WTC11 (cell line): ENCODE measurements around the gene CD302. TPM values are rescaled to one million over a fixed set of nuclear protein-coding genes. Genes with fewer than 3 reads are reported as not detected.
A peak's percentile ranks its signal among the peaks of the same experiment; 100 is the strongest.
"Not testable (repeated sequence)": the region's sequence is repeated elsewhere in the genome, so short reads cannot be mapped to it uniquely, and the experiment has no call there.

Experiments
- ATAC-seq: fragments of 200-7000 bp; cut with Tn5 transposase; 2 replicates; pipeline ENCODE4 v1.10.0; 2021; ENCODE audit warnings: mild to moderate bottlenecking, moderate library complexity
- CTCF ChIA-PET: fragments of 300-600 bp; sonication (Branson Sonifier 250); formaldehyde crosslinking; loops from one replicate; lab custom pipeline; 2021; ENCODE audit warnings: antibody characterized with exemption; lab: Charles Lee
- POLR2A ChIA-PET: fragments of 350-600 bp; sonication (Branson Sonifier 250); formaldehyde crosslinking; loops from one replicate; lab custom pipeline; 2021; ENCODE audit warnings: antibody characterized with exemption; lab: Charles Lee
- DNase-seq: peaks from one replicate; pipeline ENCODE4 v3.0.0; 2021; ENCODE audit warnings: low spot score
- H3K27ac Mint-ChIP-seq: 2 replicates; pipeline ENCODE4 v1.8.0; 2021; ENCODE audit warnings: mixed read lengths
- H3K27me3 Mint-ChIP-seq: 2 replicates; pipeline ENCODE4 v1.8.0; 2021; ENCODE audit warnings: low read depth, mild to moderate bottlenecking, moderate library complexity, mixed read lengths
- H3K36me3 Mint-ChIP-seq: 2 replicates; pipeline ENCODE4 v1.8.0; 2021; ENCODE audit warnings: mixed read lengths
- H3K4me1 Mint-ChIP-seq: 2 replicates; pipeline ENCODE4 v1.8.0; 2022; ENCODE audit warnings: mixed read lengths
- H3K4me3 Mint-ChIP-seq: 2 replicates; pipeline ENCODE4 v1.8.0; 2021; ENCODE audit warnings: mild to moderate bottlenecking, moderate library complexity, mixed read lengths
- H3K9me3 Mint-ChIP-seq: 2 replicates; pipeline ENCODE4 v1.8.0; 2021; ENCODE audit warnings: mixed read lengths
- CREB1 ChIP-seq: sonication (generic); formaldehyde crosslinking; IDR thresholded peaks from 2 replicates; pipeline ENCODE4 v1.8.0; 2023; ENCODE audit warnings: mild to moderate bottlenecking, missing genetic modification reagents
- E2F4 ChIP-seq: sonication (generic); formaldehyde crosslinking; IDR thresholded peaks from 2 replicates; pipeline ENCODE4 v1.8.1; 2022; ENCODE audit warnings: low read depth, mild to moderate bottlenecking, moderate library complexity, missing genetic modification reagents, borderline replicate concordance
- EMX1 ChIP-seq: fragments of 250-450 bp; sonication (Bioruptor Pico); IDR thresholded peaks from 2 replicates; pipeline ENCODE4 v1.8.0; 2021; ENCODE audit warnings: mild to moderate bottlenecking
- HMGA2 ChIP-seq: fragments of 250-450 bp; sonication (Bioruptor Pico); IDR thresholded peaks from 2 replicates; pipeline ENCODE4 v1.4.0; 2021; ENCODE audit warnings: mild to moderate bottlenecking, moderate library complexity
- JAZF1 ChIP-seq: fragments of 250-450 bp; sonication (Bioruptor Pico); IDR thresholded peaks from 2 replicates; pipeline ENCODE4 v1.9.0; 2021; ENCODE audit warnings: moderate library complexity, mild to moderate bottlenecking, inconsistent platforms
- SMAD3 ChIP-seq: sonication (generic); formaldehyde crosslinking; IDR thresholded peaks from 2 replicates; pipeline ENCODE4 v1.8.0; 2022; ENCODE audit warnings: missing genetic modification reagents, mild to moderate bottlenecking, borderline replicate concordance
- USF1 ChIP-seq: sonication (generic); formaldehyde crosslinking; IDR thresholded peaks from 2 replicates; pipeline ENCODE4 v1.8.0; 2022; ENCODE audit warnings: mild to moderate bottlenecking, missing genetic modification reagents
- ZNF121 ChIP-seq: sonication (generic); formaldehyde crosslinking; IDR thresholded peaks from 2 replicates; pipeline ENCODE4 v1.8.0; 2023; ENCODE audit warnings: missing genetic modification reagents
- ZNF396 ChIP-seq: fragments of 250-450 bp; sonication (Bioruptor Pico); IDR thresholded peaks from 2 replicates; pipeline ENCODE4 v1.8.0; 2021; ENCODE audit warnings: mild to moderate bottlenecking, moderate library complexity, borderline replicate concordance
- ZNF423 ChIP-seq: fragments of 250-450 bp; sonication (Bioruptor Pico); IDR thresholded peaks from 2 replicates; pipeline ENCODE4 v2.1.2; 2022; ENCODE audit warnings: mild to moderate bottlenecking, moderate library complexity
- ZNF671 ChIP-seq: fragments of 250-450 bp; sonication (Bioruptor Pico); IDR thresholded peaks from 2 replicates; pipeline ENCODE4 v1.8.0; 2021; ENCODE audit warnings: mild to moderate bottlenecking
- total RNA-seq: library from RNA; stranded (reverse); gene quantifications from 3 replicates; pipeline ENCODE4 v1.2.3, GENCODE V29; 2021
- TF ChIP-seq, protein P1 (sequence below): fragments of 250-450 bp; sonication (Bioruptor Pico); IDR thresholded peaks from 2 replicates; pipeline ENCODE4 v1.9.0; 2021; ENCODE audit warnings: mild to moderate bottlenecking, borderline replicate concordance
- TF ChIP-seq, protein P2 (sequence below): sonication (generic); formaldehyde crosslinking; IDR thresholded peaks from 2 replicates; pipeline ENCODE4 v1.8.1; 2022; ENCODE audit warnings: low read depth, missing genetic modification reagents, borderline replicate concordance
- TF ChIP-seq, protein P3 (sequence below): sonication (generic); formaldehyde crosslinking; conservative IDR thresholded peaks from 2 replicates; pipeline ENCODE4 v1.8.1; 2022; ENCODE audit warnings: mild to moderate bottlenecking, missing genetic modification reagents
- TF ChIP-seq, protein P4 (sequence below): fragments of 250-450 bp; sonication (Bioruptor Pico); IDR thresholded peaks from 2 replicates; pipeline ENCODE4 v1.9.0; 2021; ENCODE audit warnings: mild to moderate bottlenecking

CD302 gene
- total RNA-seq, 1 experiment from 2014 or later, result 1.4 TPM

GRCh38 chr2:159788253-159788652 is 9.8 kb downstream of the CD302 start (continued):
- TF ChIP-seq, protein P1, sequence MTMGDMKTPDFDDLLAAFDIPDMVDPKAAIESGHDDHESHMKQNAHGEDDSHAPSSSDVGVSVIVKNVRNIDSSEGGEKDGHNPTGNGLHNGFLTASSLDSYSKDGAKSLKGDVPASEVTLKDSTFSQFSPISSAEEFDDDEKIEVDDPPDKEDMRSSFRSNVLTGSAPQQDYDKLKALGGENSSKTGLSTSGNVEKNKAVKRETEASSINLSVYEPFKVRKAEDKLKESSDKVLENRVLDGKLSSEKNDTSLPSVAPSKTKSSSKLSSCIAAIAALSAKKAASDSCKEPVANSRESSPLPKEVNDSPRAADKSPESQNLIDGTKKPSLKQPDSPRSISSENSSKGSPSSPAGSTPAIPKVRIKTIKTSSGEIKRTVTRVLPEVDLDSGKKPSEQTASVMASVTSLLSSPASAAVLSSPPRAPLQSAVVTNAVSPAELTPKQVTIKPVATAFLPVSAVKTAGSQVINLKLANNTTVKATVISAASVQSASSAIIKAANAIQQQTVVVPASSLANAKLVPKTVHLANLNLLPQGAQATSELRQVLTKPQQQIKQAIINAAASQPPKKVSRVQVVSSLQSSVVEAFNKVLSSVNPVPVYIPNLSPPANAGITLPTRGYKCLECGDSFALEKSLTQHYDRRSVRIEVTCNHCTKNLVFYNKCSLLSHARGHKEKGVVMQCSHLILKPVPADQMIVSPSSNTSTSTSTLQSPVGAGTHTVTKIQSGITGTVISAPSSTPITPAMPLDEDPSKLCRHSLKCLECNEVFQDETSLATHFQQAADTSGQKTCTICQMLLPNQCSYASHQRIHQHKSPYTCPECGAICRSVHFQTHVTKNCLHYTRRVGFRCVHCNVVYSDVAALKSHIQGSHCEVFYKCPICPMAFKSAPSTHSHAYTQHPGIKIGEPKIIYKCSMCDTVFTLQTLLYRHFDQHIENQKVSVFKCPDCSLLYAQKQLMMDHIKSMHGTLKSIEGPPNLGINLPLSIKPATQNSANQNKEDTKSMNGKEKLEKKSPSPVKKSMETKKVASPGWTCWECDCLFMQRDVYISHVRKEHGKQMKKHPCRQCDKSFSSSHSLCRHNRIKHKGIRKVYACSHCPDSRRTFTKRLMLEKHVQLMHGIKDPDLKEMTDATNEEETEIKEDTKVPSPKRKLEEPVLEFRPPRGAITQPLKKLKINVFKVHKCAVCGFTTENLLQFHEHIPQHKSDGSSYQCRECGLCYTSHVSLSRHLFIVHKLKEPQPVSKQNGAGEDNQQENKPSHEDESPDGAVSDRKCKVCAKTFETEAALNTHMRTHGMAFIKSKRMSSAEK (CRISPR knock-in tag), result no peak
- TF ChIP-seq CREB1 (no peak), ZNF121 (CRISPR knock-in tag) (no peak), USF1 (no peak), ZNF423 (CRISPR knock-in tag) (no peak), HMGA2 (CRISPR knock-in tag) (no peak), JAZF1 (CRISPR knock-in tag) (no peak), E2F4 (CRISPR knock-in tag) (no peak), ZNF396 (CRISPR knock-in tag) (no peak), SMAD3 (no peak)
- TF ChIP-seq, protein P2, sequence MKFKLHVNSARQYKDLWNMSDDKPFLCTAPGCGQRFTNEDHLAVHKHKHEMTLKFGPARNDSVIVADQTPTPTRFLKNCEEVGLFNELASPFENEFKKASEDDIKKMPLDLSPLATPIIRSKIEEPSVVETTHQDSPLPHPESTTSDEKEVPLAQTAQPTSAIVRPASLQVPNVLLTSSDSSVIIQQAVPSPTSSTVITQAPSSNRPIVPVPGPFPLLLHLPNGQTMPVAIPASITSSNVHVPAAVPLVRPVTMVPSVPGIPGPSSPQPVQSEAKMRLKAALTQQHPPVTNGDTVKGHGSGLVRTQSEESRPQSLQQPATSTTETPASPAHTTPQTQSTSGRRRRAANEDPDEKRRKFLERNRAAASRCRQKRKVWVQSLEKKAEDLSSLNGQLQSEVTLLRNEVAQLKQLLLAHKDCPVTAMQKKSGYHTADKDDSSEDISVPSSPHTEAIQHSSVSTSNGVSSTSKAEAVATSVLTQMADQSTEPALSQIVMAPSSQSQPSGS (CRISPR knock-in tag), result no peak
- TF ChIP-seq, protein P3, sequence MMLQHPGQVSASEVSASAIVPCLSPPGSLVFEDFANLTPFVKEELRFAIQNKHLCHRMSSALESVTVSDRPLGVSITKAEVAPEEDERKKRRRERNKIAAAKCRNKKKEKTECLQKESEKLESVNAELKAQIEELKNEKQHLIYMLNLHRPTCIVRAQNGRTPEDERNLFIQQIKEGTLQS, result no peak

DNA sequence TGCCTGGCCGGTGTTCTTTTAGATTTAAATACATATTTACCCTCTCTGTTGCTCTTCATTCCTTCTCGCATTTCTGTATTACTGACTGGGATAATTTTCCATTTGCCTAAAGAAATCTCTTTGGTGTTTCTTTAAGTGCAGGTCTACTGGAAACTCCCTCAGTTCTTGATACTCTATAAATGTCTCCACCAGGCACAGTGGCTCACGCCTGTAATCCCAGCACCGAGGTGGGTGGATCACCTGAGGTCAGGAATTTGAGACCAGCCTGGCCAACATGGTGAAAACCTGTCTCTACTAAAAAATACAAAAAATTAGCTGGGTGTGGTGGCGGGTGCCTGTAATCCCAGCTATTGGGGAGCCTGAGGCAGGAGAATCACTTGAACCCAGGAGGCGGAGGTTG is 10.4 kb downstream of the CD302 start:
- H3K36me3 Mint-ChIP-seq, H3K27me3 Mint-ChIP-seq, DNase-seq, H3K9me3 Mint-ChIP-seq, POLR2A ChIA-PET: not testable (repeated sequence)
- Mint-ChIP-seq H3K4me1 (peaks cover 36% of the 10 kb centered on the region), H3K4me3 (peak overlapping the region; percentile 53), H3K27ac (peak overlapping the region; percentile 97)
- CTCF ChIA-PET, result interaction anchor here (1.5 kb wide), 1 partner anchor 32 kb away, joined by 4 read pairs; no protein-coding TSS in a partner anchor
- peak; percentile 45 for ATAC-seq

GRCh38 chr2:159786938-159787337 is 11.1 kb downstream of the CD302 start:
- Mint-ChIP-seq H3K4me1 (peaks cover 36% of the 10 kb centered on the region), H3K4me3 (no peak overlapping the region), H3K27me3 (no peaks in the 10 kb centered on the region), H3K36me3 (no peaks in the 10 kb centered on the region), H3K27ac (peak overlapping the region; percentile 71; the same call in 1 of the 2 replicates), H3K9me3 (no peaks in the 10 kb centered on the region)
- CTCF ChIA-PET, result interaction anchor here (1.5 kb wide), 1 partner anchor 31 kb away, joined by 4 read pairs; no protein-coding TSS in a partner anchor
- no peak for DNase-seq
- peak; percentile 70 for ATAC-seq
- POLR2A ChIA-PET, result no interaction called here
- TF ChIP-seq, protein P4, sequence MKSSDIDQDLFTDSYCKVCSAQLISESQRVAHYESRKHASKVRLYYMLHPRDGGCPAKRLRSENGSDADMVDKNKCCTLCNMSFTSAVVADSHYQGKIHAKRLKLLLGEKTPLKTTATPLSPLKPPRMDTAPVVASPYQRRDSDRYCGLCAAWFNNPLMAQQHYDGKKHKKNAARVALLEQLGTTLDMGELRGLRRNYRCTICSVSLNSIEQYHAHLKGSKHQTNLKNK (CRISPR knock-in tag), result no peak
- TF ChIP-seq EMX1 (CRISPR knock-in tag) (no peak), ZNF671 (CRISPR knock-in tag) (0 out of 2 replicates have a peak, but pooled peaks have one; percentile 22)
